Measurements from ENCODE around the gene SERPINA4.

SERPINA4 gene

GRCh38 chr14:94542111-94542810 is 19.0 kb upstream of the SERPINA4 start:
- H3K4me2 ChIP-seq (ENCODE audit: low read depth, low read length, poor library complexity, severe bottlenecking), result no peak overlapping the region
- H3K9me2 ChIP-seq (replicated peaks; ENCODE audit: low read depth, low read length), result no peaks in the 10 kb centered on the region
- no peaks in the 10 kb centered on the region for H3K79me2 ChIP-seq (ENCODE audit: insufficient read depth, low read length)
- no peaks in the 10 kb centered on the region for H3F3A ChIP-seq (ENCODE audit: low read depth)
- H4K20me1 ChIP-seq (ENCODE audit: insufficient read depth, low read length, poor library complexity, severe bottlenecking), result no peaks in the 10 kb centered on the region
- no peak overlapping the region for H2AFZ ChIP-seq (ENCODE audit: low read length)
- no peaks in the 10 kb centered on the region for H3K36me3 ChIP-seq (ENCODE audit: insufficient read depth, low read length)
- no peak overlapping the region for H3K4me3 ChIP-seq (ENCODE audit: low read length, poor library complexity, severe bottlenecking)
- no peaks in the 10 kb centered on the region; the same call in 1 of the 2 replicates for H3K9me3 ChIP-seq (ENCODE audit: insufficient read depth, low read depth, low read length)
- TF ChIP-seq EZH2phosphoT487 (IDR thresholded peaks at IDR 0.05; ENCODE audit: borderline replicate concordance), result no peak
- TF ChIP-seq CTCF (conservative IDR thresholded peaks at IDR 0.05; ENCODE audit: low read length), result no peak
- H3K9ac ChIP-seq (ENCODE audit: low read depth, low read length, poor library complexity, severe bottlenecking), result no peak overlapping the region
- H3K27me3 ChIP-seq (ENCODE audit: insufficient read depth, low read length, poor library complexity, severe bottlenecking), result no peaks in the 10 kb centered on the region
- no peaks in the 10 kb centered on the region for H3K4me1 ChIP-seq (ENCODE audit: insufficient read depth, low read length, poor library complexity, severe bottlenecking)

- no peaks in the 10 kb centered on the region for H3K4me1 ChIP-seq (ENCODE audit: insufficient read depth, low read length, poor library complexity, severe bottlenecking)
- H3K4me2 ChIP-seq (ENCODE audit: low read depth, low read length, poor library complexity, severe bottlenecking), result no peak overlapping the region
- H3K9me3 ChIP-seq (ENCODE audit: insufficient read depth, low read depth, low read length), result no peaks in the 10 kb centered on the region; the same call in 1 of the 2 replicates
- no peaks in the 10 kb centered on the region for H3F3A ChIP-seq (ENCODE audit: low read depth)
- TF ChIP-seq CTCF (conservative IDR thresholded peaks at IDR 0.05; ENCODE audit: low read length) (no peak), EZH2phosphoT487 (IDR thresholded peaks at IDR 0.05; ENCODE audit: borderline replicate concordance) (no peak)
- no peaks in the 10 kb centered on the region for H3K27me3 ChIP-seq (ENCODE audit: insufficient read depth, low read length, poor library complexity, severe bottlenecking)
- H3K79me2 ChIP-seq (ENCODE audit: insufficient read depth, low read length), result no peaks in the 10 kb centered on the region
- no peak overlapping the region for H2AFZ ChIP-seq (ENCODE audit: low read length)
- no peak overlapping the region for H3K9ac ChIP-seq (ENCODE audit: low read depth, low read length, poor library complexity, severe bottlenecking)
- no peaks in the 10 kb centered on the region for H4K20me1 ChIP-seq (ENCODE audit: insufficient read depth, low read length, poor library complexity, severe bottlenecking)
- H3K9me2 ChIP-seq (replicated peaks; ENCODE audit: low read depth, low read length), result no peaks in the 10 kb centered on the region
- no peak overlapping the region for H3K4me3 ChIP-seq (ENCODE audit: low read length, poor library complexity, severe bottlenecking)
- H3K36me3 ChIP-seq (ENCODE audit: insufficient read depth, low read length), result no peaks in the 10 kb centered on the region
Observed at GRCh38 chr14:94542811-94543440, 18.3 kb upstream of the SERPINA4 start.

GRCh38 chr14:94543449-94544124 is 17.7 kb upstream of the SERPINA4 start:
- TF ChIP-seq EZH2phosphoT487 (IDR thresholded peaks at IDR 0.05; ENCODE audit: borderline replicate concordance) (no peak), CTCF (conservative IDR thresholded peaks at IDR 0.05; ENCODE audit: low read length) (no peak)
- H3K4me2 ChIP-seq (ENCODE audit: low read depth, low read length, poor library complexity, severe bottlenecking), result no peak overlapping the region

More at GRCh38 chr14:94543449-94544124, 17.7 kb upstream of the SERPINA4 start:
- Histone ChIP-seq H2AFZ (ENCODE audit: low read length) (no peak overlapping the region), H3K9me2 (replicated peaks; ENCODE audit: low read depth, low read length) (no peaks in the 10 kb centered on the region), H3K9me3 (ENCODE audit: insufficient read depth, low read depth, low read length) (no peaks in the 10 kb centered on the region; the same call in 1 of the 2 replicates), H3F3A (ENCODE audit: low read depth) (no peaks in the 10 kb centered on the region), H3K9ac (ENCODE audit: low read depth, low read length, poor library complexity, severe bottlenecking) (no peak overlapping the region), H4K20me1 (ENCODE audit: insufficient read depth, low read length, poor library complexity, severe bottlenecking) (no peaks in the 10 kb centered on the region), H3K27me3 (ENCODE audit: insufficient read depth, low read length, poor library complexity, severe bottlenecking) (no peaks in the 10 kb centered on the region), H3K36me3 (ENCODE audit: insufficient read depth, low read length) (no peaks in the 10 kb centered on the region), H3K79me2 (ENCODE audit: insufficient read depth, low read length) (no peaks in the 10 kb centered on the region), H3K4me1 (ENCODE audit: insufficient read depth, low read length, poor library complexity, severe bottlenecking) (no peaks in the 10 kb centered on the region), H3K4me3 (ENCODE audit: low read length, poor library complexity, severe bottlenecking) (no peak overlapping the region)

All from Loucy (cell line).